ENCODE data around the gene C3. TPM values are rescaled to one million over a fixed set of nuclear protein-coding genes. Genes with fewer than 3 reads are reported as not detected.
A peak's percentile ranks its signal among the peaks of the same experiment; 100 is the strongest.

Gene C3
- total RNA-seq, 4 donors from 2014 or later: 126 to 631 (median 350) TPM

DNA sequence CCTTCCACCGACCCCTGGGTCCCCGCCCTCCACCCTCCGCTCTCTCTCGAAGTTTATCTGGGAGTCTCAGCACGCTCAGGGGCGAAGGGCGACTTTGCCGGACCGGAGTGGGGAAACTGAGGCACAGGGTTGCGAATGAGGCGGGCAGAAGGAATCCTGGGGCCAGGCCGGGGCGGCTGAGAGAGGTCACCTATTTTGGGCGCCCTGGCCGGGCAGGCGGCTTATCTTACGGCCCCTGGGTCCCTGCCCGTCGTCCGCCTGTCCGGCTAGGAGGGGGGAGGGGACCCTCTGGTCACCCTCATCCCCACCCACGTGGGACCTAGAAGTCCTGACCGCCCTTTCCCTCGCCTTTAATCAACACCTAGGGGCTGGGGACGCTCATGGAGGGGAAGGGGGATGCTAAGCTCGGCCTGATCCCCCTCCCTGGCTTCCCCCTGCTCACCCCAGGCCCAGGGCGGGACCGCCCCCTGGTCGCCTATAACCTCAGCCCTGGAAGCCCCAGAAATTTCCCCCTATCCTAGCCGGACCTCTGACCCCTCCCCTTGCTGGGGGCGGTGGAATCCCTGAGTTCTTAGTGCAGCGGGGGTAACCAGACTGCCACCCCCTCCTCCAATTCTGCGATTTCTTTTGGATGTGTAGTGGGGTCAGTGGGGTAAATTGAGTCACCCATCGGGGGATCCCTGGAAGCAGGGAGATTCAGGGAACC, 19.6 kb upstream of the C3 start:
- peaks cover 51 to 54% of the 10 kb centered on the region in 2 donors for H3K4me1 ChIP-seq
- H3K9me3 ChIP-seq: no peaks in the 10 kb centered on the region
- H3K36me3 ChIP-seq: peaks cover 4 to 6% of the 10 kb centered on the region in 2 donors
- H3K4me3 ChIP-seq (replicated peaks in 1 of 3): peak overlapping the region; percentile 43 to 90 (median 86)
- TF ChIP-seq POLR2A (IDR thresholded peaks at IDR 0.05): no peak
- TF ChIP-seq, protein P1, sequence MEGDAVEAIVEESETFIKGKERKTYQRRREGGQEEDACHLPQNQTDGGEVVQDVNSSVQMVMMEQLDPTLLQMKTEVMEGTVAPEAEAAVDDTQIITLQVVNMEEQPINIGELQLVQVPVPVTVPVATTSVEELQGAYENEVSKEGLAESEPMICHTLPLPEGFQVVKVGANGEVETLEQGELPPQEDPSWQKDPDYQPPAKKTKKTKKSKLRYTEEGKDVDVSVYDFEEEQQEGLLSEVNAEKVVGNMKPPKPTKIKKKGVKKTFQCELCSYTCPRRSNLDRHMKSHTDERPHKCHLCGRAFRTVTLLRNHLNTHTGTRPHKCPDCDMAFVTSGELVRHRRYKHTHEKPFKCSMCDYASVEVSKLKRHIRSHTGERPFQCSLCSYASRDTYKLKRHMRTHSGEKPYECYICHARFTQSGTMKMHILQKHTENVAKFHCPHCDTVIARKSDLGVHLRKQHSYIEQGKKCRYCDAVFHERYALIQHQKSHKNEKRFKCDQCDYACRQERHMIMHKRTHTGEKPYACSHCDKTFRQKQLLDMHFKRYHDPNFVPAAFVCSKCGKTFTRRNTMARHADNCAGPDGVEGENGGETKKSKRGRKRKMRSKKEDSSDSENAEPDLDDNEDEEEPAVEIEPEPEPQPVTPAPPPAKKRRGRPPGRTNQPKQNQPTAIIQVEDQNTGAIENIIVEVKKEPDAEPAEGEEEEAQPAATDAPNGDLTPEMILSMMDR (IDR thresholded peaks at IDR 0.05): no peak
- peak; percentile 52 to 66 for DNase-seq
- intact Hi-C loops (cut with DNase I): loop anchor here (5.0 to 10.0 kb wide), 2 partner anchors 108 to 125 kb away; no protein-coding TSS in a partner anchor
- WGBS, 2 donors: 0 to 1% methylated on average over 21 to 29 of the region's 34 CpGs
- peak overlapping the region; percentile 60 to 87 (median 77) for H3K27ac ChIP-seq
- no peaks in the 10 kb centered on the region for H3K27me3 ChIP-seq

GRCh38 chr19:6739390-6739882, 19.0 kb upstream of the C3 start, which contains the start of gene TRIP10:
Gene TRIP10, plus strand, starts transcription at chr19:6739680. Its CDS starts 82 bp downstream, at chr19:6739762.
- 0 to 1% methylated on average over 17 to 19 of the region's 47 CpGs for WGBS, 2 donors
- peaks cover 47 to 48% of the 10 kb centered on the region in 2 donors for H3K4me1 ChIP-seq
- TF ChIP-seq POLR2A (IDR thresholded peaks at IDR 0.05): peak in 1 of 2 donors; percentile 49
- TF ChIP-seq, protein P1 (IDR thresholded peaks at IDR 0.05): no peak
- peak; percentile 84 to 87 for DNase-seq
- peak within 1 kb of the TSS; percentile 85 to 93 (median 93) for H3K27ac ChIP-seq
- H3K4me3 ChIP-seq (replicated peaks in 1 of 3): peak within 1 kb of the TSS; percentile 43 to 90 (median 86)
- intact Hi-C loops (cut with DNase I): loop anchor here (5.0 to 10.0 kb wide), 2 partner anchors 107 to 125 kb away; no protein-coding TSS in a partner anchor
- peaks cover 4 to 6% of the 10 kb centered on the region in 2 donors for H3K36me3 ChIP-seq
- no peaks in the 10 kb centered on the region for H3K9me3 ChIP-seq
- H3K27me3 ChIP-seq: no peaks in the 10 kb centered on the region

DNA sequence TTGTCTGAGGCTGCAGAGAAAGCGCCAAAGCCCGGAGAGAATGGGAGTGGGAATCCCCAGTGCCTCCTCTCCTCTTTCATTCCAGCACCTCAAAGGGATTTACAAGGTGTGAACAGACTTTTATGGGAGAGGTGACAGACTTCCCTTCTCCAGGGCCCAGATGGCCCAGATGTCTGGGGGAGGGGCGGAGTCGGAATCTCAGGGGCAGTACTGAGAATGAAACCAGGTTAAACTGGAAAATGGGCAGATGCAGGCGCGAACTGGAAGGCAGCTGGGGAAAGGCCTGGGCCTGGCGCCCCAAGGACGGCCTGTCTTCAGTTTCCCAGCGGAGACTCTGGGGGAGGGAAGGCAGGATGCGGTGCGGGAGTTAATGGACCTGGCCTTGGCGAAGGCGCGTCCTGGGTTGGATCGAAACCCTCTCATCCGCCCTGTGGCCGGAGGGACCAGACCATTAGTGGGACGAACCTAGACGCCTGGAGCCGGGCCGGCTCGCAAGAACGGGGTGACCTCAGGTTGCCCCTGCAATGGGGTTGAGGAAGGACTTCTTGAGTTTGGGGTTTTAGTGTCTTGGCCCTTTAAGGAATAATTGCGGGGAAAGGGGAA, 18.4 kb upstream of the C3 start:
- Histone ChIP-seq H3K27ac (peak overlapping the region; percentile 85 to 93 (median 93)), H3K27me3 (no peaks in the 10 kb centered on the region), H3K36me3 (peaks cover 4 to 6% of the 10 kb centered on the region in 2 donors), H3K4me1 (peaks cover 41 to 42% of the 10 kb centered on the region in 2 donors), H3K9me3 (no peaks in the 10 kb centered on the region), H3K4me3 (replicated peaks in 1 of 3) (peak overlapping the region in 2 of 3 donors; percentile 14)
- peak; percentile 37 to 49 for DNase-seq
- no peak for TF ChIP-seq POLR2A (IDR thresholded peaks at IDR 0.05)
- TF ChIP-seq, protein P1 (IDR thresholded peaks at IDR 0.05): no peak
- intact Hi-C loops (cut with DNase I): loop anchor here (5.0 to 10.0 kb wide), 2 partner anchors 107 to 126 kb away; no protein-coding TSS in a partner anchor
- WGBS, 2 donors: 16 to 17% methylated on average over 23 to 24 of the region's 24 CpGs

DNA sequence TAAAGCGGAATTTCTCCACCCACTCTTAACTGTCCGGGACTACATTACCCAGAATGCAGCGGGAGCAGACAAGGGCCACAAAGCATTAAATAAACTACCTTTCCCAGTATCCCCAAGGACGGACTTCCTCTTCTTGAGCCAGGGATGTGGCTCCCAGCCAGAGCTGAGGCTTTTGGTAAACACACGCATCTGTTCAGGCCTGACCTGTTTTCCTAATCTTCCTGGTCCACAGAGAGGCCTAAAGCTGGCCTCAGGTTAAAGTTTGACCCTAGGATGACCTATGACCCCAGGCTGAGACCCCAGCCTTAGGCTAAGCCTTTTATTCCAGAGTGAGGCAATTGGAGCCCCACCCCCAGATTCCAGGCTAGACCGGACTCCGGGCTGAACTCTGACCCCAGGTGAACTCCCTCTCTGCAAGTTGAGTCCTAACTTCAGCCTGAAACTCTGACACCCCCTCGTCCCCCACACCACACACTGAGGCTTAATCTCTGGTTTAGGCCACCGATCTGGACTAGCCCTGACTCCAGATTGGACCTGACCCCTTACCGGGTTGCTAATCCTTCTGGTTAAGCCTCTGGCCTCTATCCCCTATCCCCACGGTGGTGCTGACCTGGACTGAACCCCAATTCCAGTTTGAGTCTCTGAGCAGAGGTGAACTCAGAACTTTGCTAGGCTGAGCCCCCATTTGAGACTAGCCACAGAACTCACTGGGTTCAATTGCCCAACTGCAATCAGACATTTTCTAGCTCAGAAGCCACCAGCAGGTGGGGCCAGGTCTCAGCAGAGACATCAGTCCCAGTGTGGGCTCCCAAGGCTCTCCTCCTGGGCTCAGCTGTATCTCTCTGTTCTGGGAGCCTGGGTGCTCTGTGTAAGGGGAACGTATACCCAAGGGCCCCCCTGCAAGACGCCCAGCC, 17.7 kb upstream of the C3 start:
- WGBS, 2 donors: 24 to 46% methylated on average over 6 to 13 of the region's 13 CpGs
- H3K27ac ChIP-seq: peak overlapping the region; percentile 85 to 93 (median 93)
- no peaks in the 10 kb centered on the region for H3K9me3 ChIP-seq
- H3K36me3 ChIP-seq: peaks cover 3 to 6% of the 10 kb centered on the region in 2 donors
- no peaks in the 10 kb centered on the region for H3K27me3 ChIP-seq
- intact Hi-C loops (cut with DNase I): loop anchor here (5.0 to 10.0 kb wide), 2 partner anchors 106 to 127 kb away; no protein-coding TSS in a partner anchor
- TF ChIP-seq, protein P1 (IDR thresholded peaks at IDR 0.05): peak; percentile 18 to 75 (median 64)
- TF ChIP-seq POLR2A (IDR thresholded peaks at IDR 0.05): peak in 1 of 2 donors; percentile 1
- H3K4me1 ChIP-seq: peaks cover 36 to 39% of the 10 kb centered on the region in 2 donors
- H3K4me3 ChIP-seq (replicated peaks in 1 of 3): no peak overlapping the region
- DNase-seq: peak; percentile 99

Data from thyroid gland (tissue), 4 donors.